Upper lobe of left lung (tissue), 4 donors: ENCODE results near the gene XPR1.

Experiments
- EP300 ChIP-seq, 4 donors: sonication (generic); formaldehyde crosslinking; IDR thresholded peaks; one replicate each; pipeline ENCODE4 v1.5.1; 2017; ENCODE audit warnings: antibody characterized with exemption in 4 of 4, control low read depth in 2 of 4
- POLR2A ChIP-seq, 4 donors: fragments of 450-650 bp; IDR thresholded peaks; one replicate each; pipeline ENCODE4 v1.5.1; 2016 to 2017; ENCODE audit warnings: antibody characterized with exemption in 4 of 4, mild to moderate bottlenecking in 2 of 4
- POLR2AphosphoS5 ChIP-seq, 2 donors: sonication (generic); formaldehyde crosslinking; IDR thresholded peaks; one replicate each; pipeline ENCODE4 v1.5.1; 2017; ENCODE audit warnings: antibody characterized with exemption in 2 of 2
- TF ChIP-seq, protein P1 (sequence below), 6 experiments: fragments of 450-650 bp in 4 of 6; fragments of 200-600 bp in 2 of 6; sonication (generic) in 2 of 6; IDR thresholded peaks; one replicate each; pipeline ENCODE4 v1.5.1; 2016 to 2019; ENCODE audit warnings: antibody characterized with exemption in 6 of 6

GRCh38 chr1:180839547-180839946 lies 207.7 kb downstream of the XPR1 start:
- TF ChIP-seq, protein P1, sequence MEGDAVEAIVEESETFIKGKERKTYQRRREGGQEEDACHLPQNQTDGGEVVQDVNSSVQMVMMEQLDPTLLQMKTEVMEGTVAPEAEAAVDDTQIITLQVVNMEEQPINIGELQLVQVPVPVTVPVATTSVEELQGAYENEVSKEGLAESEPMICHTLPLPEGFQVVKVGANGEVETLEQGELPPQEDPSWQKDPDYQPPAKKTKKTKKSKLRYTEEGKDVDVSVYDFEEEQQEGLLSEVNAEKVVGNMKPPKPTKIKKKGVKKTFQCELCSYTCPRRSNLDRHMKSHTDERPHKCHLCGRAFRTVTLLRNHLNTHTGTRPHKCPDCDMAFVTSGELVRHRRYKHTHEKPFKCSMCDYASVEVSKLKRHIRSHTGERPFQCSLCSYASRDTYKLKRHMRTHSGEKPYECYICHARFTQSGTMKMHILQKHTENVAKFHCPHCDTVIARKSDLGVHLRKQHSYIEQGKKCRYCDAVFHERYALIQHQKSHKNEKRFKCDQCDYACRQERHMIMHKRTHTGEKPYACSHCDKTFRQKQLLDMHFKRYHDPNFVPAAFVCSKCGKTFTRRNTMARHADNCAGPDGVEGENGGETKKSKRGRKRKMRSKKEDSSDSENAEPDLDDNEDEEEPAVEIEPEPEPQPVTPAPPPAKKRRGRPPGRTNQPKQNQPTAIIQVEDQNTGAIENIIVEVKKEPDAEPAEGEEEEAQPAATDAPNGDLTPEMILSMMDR (IDR thresholded peaks at IDR 0.05), result no peak
- TF ChIP-seq POLR2A (IDR thresholded peaks at IDR 0.05) (no peak), POLR2AphosphoS5 (IDR thresholded peaks at IDR 0.05) (no peak), EP300 (IDR thresholded peaks at IDR 0.05) (no peak)
